ENCODE measurements around the gene ZNF236.

DNA sequence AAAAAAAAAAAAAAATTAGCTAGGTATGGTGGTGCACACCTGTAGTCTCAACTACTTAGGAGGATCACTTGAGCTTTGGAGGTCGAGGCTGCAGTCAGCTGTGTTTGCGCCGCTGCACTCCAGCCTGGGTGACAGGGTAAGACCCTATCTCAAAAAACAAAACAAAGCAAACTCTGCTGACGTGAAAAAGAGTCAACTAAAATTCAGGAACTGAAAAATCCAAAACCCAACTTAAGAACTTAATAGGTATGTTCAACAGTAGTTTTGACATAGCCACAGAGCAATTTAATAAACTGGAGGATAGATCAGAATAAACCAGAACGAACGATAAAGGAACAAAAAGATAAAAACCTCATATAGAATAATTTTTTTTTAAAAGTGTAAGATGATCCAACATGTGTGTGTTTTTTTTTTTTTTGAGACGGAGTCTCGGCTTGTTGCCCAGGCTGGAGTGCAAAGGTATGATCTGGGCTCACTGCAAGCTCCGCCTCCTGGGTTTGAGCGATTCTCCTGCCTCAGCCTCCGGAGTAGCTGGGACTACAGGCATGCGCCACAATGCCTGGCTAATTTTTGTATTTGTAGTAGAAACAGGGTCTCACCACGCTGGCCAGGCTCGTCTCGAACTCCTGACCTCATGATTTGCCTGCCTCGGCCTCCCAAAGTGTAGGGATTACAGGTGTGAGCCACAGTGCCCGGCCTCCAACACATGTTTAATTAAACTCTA lies 4.3 kb upstream of the ZNF236 start:
- TF ChIP-seq, protein P1, sequence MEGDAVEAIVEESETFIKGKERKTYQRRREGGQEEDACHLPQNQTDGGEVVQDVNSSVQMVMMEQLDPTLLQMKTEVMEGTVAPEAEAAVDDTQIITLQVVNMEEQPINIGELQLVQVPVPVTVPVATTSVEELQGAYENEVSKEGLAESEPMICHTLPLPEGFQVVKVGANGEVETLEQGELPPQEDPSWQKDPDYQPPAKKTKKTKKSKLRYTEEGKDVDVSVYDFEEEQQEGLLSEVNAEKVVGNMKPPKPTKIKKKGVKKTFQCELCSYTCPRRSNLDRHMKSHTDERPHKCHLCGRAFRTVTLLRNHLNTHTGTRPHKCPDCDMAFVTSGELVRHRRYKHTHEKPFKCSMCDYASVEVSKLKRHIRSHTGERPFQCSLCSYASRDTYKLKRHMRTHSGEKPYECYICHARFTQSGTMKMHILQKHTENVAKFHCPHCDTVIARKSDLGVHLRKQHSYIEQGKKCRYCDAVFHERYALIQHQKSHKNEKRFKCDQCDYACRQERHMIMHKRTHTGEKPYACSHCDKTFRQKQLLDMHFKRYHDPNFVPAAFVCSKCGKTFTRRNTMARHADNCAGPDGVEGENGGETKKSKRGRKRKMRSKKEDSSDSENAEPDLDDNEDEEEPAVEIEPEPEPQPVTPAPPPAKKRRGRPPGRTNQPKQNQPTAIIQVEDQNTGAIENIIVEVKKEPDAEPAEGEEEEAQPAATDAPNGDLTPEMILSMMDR (IDR thresholded peaks at IDR 0.05), result no peak
- TF ChIP-seq POLR2A (IDR thresholded peaks at IDR 0.05), result no peak
